OCI-LY7 (cell line): ENCODE data around the gene DGKB. TPM values are rescaled to one million over a fixed set of nuclear protein-coding genes. Genes with fewer than 3 reads are reported as not detected.

ENCODE experiments used
- BruUV-seq: library from RNA; stranded (reverse); fragments of 400-500 nt; replicated peaks from 2 replicates; lab custom pipeline; 2021; lab: Mats Ljungman, UMichigan
- CTCF ChIA-PET: fragments of 300-600 bp; sonication (Branson Sonifier 250); formaldehyde crosslinking; loops from one replicate; lab custom pipeline; 2022; ENCODE audit warnings: antibody characterized with exemption; ENCODE audit not compliant: unreplicated experiment; lab: Charles Lee
- POLR2A ChIA-PET: fragments of 300-600 bp; sonication (Branson Sonifier 250); formaldehyde crosslinking; loops from one replicate; lab custom pipeline; 2022; ENCODE audit warnings: antibody characterized with exemption; lab: Charles Lee
- DNase-seq: peaks from one replicate; pipeline ENCODE4 v3.0.0-alpha.2; 2015; ENCODE audit warnings: low spot score
- H2AFZ ChIP-seq: fragments of 200-600 bp; sonication (generic), shearing (Covaris generic); 2 replicates; pipeline ENCODE4 v1.6.1; 2014; ENCODE audit warnings: mild to moderate bottlenecking, antibody characterized with exemption, low read length, moderate library complexity
- H3K27ac ChIP-seq: fragments of 200-600 bp; sonication (generic); 2 replicates; pipeline ENCODE4 v1.5.1; 2014; ENCODE audit warnings: mixed run types, low read depth, mild to moderate bottlenecking, moderate library complexity, low read length, inconsistent platforms; ENCODE audit not compliant: poor library complexity, severe bottlenecking
- H3K36me3 ChIP-seq: fragments of 200-600 bp; sonication (generic); 2 replicates; pipeline ENCODE4 v1.6.1; 2014; ENCODE audit warnings: mild to moderate bottlenecking, antibody characterized with exemption, low read length, moderate library complexity, mixed read lengths; ENCODE audit not compliant: insufficient read depth
- H3K4me1 ChIP-seq: fragments of 200-600 bp; sonication (generic); 2 replicates; pipeline ENCODE4 v1.5.1; 2014; ENCODE audit warnings: mild to moderate bottlenecking, low read length; ENCODE audit not compliant: insufficient read depth, poor library complexity, severe bottlenecking
- H3K4me2 ChIP-seq: fragments of 200-600 bp; sonication (generic); 2 replicates; pipeline ENCODE4 v1.6.1; 2014; ENCODE audit warnings: mild to moderate bottlenecking, low read length
- H3K4me3 ChIP-seq: fragments of 200-600 bp; sonication (generic); 2 replicates; pipeline ENCODE4 v1.5.1; 2014; ENCODE audit warnings: mild to moderate bottlenecking, low read depth, low read length; ENCODE audit not compliant: poor library complexity, severe bottlenecking
- H3K79me2 ChIP-seq: fragments of 200-600 bp; sonication (generic); 2 replicates; pipeline ENCODE4 v1.6.1; 2016; ENCODE audit warnings: low read depth, mild to moderate bottlenecking, low read length, moderate library complexity, mixed read lengths; ENCODE audit not compliant: insufficient read depth
- H3K9me2 ChIP-seq: fragments of 200-600 bp; sonication (generic); 2 replicates; pipeline ENCODE4 v1.6.1; 2016; ENCODE audit warnings: mild to moderate bottlenecking, low read length, mixed read lengths; ENCODE audit not compliant: insufficient read depth
- H3K9me3 ChIP-seq: fragments of 200-600 bp; sonication (generic); 2 replicates; pipeline ENCODE4 v1.6.1; 2014; ENCODE audit warnings: mild to moderate bottlenecking, mixed run types, low read length, mixed read lengths
- H4K20me1 ChIP-seq: fragments of 200-600 bp; sonication (generic); 2 replicates; pipeline ENCODE4 v1.6.1; 2014; ENCODE audit warnings: mild to moderate bottlenecking, antibody characterized with exemption, low read length, moderate library complexity, mixed read lengths; ENCODE audit not compliant: insufficient read depth
- EZH2phosphoT487 ChIP-seq: fragments of 200-600 bp; sonication (generic); IDR thresholded peaks from 2 replicates; pipeline ENCODE4 v1.6.1; 2018; ENCODE audit warnings: low read depth, borderline replicate concordance, mild to moderate bottlenecking, mixed run types, antibody characterized with exemption, low read length, moderate library complexity, mixed read lengths
- intact Hi-C: fragments of 100-400 bp; cut with micrococcal nuclease; formaldehyde crosslinking; loops from one replicate; pipeline ENCODE4 v1.10.0; 2022; ENCODE audit not compliant: unreplicated experiment
- total RNA-seq, 2 experiments: library from RNA; depleted of rRNA in 1 of 2; stranded (reverse); fragments of >200 nt in 1 of 2; shearing (Covaris generic) in 1 of 2; gene quantifications; 2 replicates each; pipeline ENCODE4 v1.2.3, GENCODE V29; 2014 to 2022
- TF ChIP-seq, protein P1 (sequence below): fragments of 200-600 bp; sonication (generic); conservative IDR thresholded peaks from 2 replicates; pipeline ENCODE4 v1.5.1; 2014; ENCODE audit warnings: mild to moderate bottlenecking, antibody characterized with exemption, low read length, moderate library complexity, mixed read lengths

DGKB gene
- total RNA-seq, 2 experiments from 2014 or later, result not detected

DNA sequence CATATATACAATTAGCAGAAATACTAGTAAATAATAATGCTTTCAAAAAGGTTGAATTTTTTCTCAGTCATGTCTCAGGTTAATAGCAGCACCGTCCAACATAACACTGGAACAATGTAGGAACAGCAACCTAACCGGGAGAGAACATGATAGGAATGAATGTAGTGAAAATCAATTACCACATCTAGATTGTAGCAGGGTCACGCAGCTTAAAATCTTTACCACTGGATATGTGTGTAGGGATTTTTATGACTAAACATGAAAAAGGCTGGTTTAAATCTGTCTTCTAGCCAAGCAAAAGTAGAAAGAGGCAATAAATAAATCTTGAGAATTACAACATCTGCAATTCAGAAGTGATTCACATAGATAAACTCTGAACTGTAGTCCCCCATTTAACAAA is 326.0 kb downstream of the DGKB start:
- intact Hi-C loops, result no loop called here
- Histone ChIP-seq H3K9me2 (no peaks in the 10 kb centered on the region), H3K4me2 (no peak overlapping the region), H4K20me1 (no peaks in the 10 kb centered on the region), H3K27ac (no peak overlapping the region), H2AFZ (no peak overlapping the region), H3K36me3 (no peaks in the 10 kb centered on the region), H3K4me3 (no peak overlapping the region), H3K4me1 (no peaks in the 10 kb centered on the region), H3K79me2 (no peaks in the 10 kb centered on the region), H3K9me3 (no peaks in the 10 kb centered on the region)
- BruUV-seq, result no TSS peak
- ChIA-PET POLR2A (interaction anchor here (0.6 kb wide), 1 partner anchor 1339 kb away, joined by 3 read pairs; no protein-coding TSS in a partner anchor), CTCF (no interaction called here)
- TF ChIP-seq, protein P1, sequence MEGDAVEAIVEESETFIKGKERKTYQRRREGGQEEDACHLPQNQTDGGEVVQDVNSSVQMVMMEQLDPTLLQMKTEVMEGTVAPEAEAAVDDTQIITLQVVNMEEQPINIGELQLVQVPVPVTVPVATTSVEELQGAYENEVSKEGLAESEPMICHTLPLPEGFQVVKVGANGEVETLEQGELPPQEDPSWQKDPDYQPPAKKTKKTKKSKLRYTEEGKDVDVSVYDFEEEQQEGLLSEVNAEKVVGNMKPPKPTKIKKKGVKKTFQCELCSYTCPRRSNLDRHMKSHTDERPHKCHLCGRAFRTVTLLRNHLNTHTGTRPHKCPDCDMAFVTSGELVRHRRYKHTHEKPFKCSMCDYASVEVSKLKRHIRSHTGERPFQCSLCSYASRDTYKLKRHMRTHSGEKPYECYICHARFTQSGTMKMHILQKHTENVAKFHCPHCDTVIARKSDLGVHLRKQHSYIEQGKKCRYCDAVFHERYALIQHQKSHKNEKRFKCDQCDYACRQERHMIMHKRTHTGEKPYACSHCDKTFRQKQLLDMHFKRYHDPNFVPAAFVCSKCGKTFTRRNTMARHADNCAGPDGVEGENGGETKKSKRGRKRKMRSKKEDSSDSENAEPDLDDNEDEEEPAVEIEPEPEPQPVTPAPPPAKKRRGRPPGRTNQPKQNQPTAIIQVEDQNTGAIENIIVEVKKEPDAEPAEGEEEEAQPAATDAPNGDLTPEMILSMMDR, result no peak
- TF ChIP-seq EZH2phosphoT487, result no peak
- DNase-seq, result no peak

DNA sequence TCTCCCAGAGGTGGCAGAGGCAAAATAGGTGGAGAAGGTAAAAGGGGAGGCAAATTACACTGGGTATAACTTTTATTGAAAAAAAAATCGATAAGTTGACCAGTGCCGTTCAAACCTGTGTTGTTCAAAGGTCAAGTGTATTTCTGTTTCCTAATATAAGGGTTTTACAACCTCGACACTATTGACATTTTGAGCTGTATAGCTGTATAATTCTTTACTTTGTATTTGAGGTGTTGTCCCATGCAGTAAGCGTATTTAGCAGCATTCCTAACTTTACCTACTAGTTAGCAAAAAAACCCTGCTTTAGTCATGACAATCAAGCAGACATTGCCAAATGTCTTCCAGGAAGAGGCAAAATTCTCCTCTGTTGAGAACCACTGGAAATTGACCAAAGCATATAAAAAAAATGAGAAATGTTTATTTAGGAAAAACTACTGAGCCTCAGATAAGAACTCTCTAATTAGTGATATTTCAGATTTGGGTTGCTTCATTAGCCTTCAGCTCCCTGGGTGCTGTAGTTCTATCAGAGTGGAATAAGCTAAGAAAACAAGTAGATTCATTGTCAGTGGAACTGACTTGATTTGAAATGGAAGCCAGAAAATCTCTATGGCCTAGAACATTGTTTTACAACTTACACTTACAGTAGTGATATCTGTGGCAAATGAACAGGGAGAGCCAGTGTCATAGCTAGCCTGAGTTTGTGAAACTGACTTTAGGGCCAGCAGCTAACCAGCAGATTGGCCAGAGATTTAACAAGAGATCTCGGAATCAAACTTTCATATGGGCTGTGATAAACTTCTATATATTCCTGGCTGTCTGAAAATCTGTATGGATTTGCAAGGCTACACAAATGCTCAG is 331.6 kb downstream of the DGKB start:
- no peaks in the 10 kb centered on the region for H3K79me2 ChIP-seq
- no peaks in the 10 kb centered on the region for H3K9me2 ChIP-seq
- no peak for DNase-seq
- no peak overlapping the region for H3K4me3 ChIP-seq
- no TSS peak for BruUV-seq
- H3K9me3 ChIP-seq, result no peaks in the 10 kb centered on the region
- H3K4me1 ChIP-seq, result no peaks in the 10 kb centered on the region
- H3K4me2 ChIP-seq, result no peak overlapping the region
- ChIA-PET POLR2A (no interaction called here), CTCF (no interaction called here)
- intact Hi-C loops, result no loop called here
- no peak overlapping the region for H2AFZ ChIP-seq
- no peak overlapping the region for H3K27ac ChIP-seq
- no peaks in the 10 kb centered on the region for H3K36me3 ChIP-seq
- no peak for TF ChIP-seq EZH2phosphoT487
- TF ChIP-seq, protein P1, result no peak
- no peaks in the 10 kb centered on the region for H4K20me1 ChIP-seq

DNA sequence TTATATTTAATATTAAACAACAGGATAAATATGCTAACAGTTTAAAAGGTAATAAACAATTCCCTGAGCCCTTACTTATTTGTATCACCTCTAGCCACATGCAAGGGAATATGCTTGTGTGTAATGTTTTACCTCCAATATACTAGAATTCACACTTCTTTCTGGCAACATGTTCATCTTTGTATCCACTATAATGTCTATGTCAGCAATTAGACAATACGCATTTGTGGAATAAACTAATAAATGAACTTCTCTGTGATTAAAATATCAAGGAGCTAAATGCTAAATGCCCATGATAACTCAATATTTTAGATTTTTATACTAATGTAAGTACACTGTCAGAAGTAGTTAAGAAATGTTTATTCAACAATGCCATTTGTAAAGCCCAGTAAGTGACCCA is 350.5 kb downstream of the DGKB start:
- CTCF ChIA-PET, result no interaction called here
- no peaks in the 10 kb centered on the region for H4K20me1 ChIP-seq
- no peak overlapping the region for H3K4me2 ChIP-seq
- no peak overlapping the region for H3K4me3 ChIP-seq
- no peak for DNase-seq
- no peaks in the 10 kb centered on the region for H3K4me1 ChIP-seq
- POLR2A ChIA-PET, result no interaction called here
- no peaks in the 10 kb centered on the region for H3K36me3 ChIP-seq
- intact Hi-C loops, result no loop called here
- no peaks in the 10 kb centered on the region for H3K9me3 ChIP-seq
- no peak overlapping the region for H2AFZ ChIP-seq
- H3K27ac ChIP-seq, result no peak overlapping the region
- no TSS peak for BruUV-seq
- TF ChIP-seq, protein P1, result no peak
- no peak for TF ChIP-seq EZH2phosphoT487
- no peaks in the 10 kb centered on the region for H3K9me2 ChIP-seq
- H3K79me2 ChIP-seq, result no peaks in the 10 kb centered on the region
